Measurements from ENCODE around the gene NCAM2.

The NCAM2 gene

DNA sequence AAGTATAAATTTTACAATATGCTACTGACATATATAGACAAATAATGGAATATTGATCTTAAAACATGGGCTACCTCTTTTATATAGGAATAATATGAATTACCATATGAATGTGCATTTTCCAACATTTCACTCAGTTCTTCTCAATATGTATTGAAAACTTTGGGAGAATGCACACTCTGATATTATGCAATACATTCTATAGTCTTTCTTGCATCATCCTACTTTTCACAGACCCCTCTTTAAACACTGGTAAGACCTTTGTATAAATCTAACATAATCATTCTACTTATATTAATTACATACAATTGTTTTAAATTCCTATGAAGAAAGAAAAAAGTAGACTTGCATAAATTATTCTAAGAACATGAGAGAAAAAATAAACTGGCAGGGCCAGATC is 69.2 kb downstream of the NCAM2 start:
- H3K27ac ChIP-seq (ENCODE audit: low read depth, low read length, poor library complexity, severe bottlenecking): no peak overlapping the region
- H3K4me2 ChIP-seq (ENCODE audit: low read length): no peak overlapping the region
- no peak for TF ChIP-seq EZH2 (IDR thresholded peaks at IDR 0.05; ENCODE audit: borderline replicate concordance, low read length)
- TF ChIP-seq, protein P1, sequence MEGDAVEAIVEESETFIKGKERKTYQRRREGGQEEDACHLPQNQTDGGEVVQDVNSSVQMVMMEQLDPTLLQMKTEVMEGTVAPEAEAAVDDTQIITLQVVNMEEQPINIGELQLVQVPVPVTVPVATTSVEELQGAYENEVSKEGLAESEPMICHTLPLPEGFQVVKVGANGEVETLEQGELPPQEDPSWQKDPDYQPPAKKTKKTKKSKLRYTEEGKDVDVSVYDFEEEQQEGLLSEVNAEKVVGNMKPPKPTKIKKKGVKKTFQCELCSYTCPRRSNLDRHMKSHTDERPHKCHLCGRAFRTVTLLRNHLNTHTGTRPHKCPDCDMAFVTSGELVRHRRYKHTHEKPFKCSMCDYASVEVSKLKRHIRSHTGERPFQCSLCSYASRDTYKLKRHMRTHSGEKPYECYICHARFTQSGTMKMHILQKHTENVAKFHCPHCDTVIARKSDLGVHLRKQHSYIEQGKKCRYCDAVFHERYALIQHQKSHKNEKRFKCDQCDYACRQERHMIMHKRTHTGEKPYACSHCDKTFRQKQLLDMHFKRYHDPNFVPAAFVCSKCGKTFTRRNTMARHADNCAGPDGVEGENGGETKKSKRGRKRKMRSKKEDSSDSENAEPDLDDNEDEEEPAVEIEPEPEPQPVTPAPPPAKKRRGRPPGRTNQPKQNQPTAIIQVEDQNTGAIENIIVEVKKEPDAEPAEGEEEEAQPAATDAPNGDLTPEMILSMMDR (IDR thresholded peaks at IDR 0.05; ENCODE audit: low read length): no peak
- H3K9me2 ChIP-seq (ENCODE audit: low read depth, low read length): no peaks in the 10 kb centered on the region
- H3K4me3 ChIP-seq (ENCODE audit: low read depth, low read length, poor library complexity, severe bottlenecking): no peak overlapping the region
- H2AFZ ChIP-seq (ENCODE audit: low read length): no peak overlapping the region
- no peaks in the 10 kb centered on the region for H3K79me2 ChIP-seq (ENCODE audit: insufficient read depth, low read length)
- H3F3A ChIP-seq (ENCODE audit: insufficient read depth, low read length): no peaks in the 10 kb centered on the region
- H3K9ac ChIP-seq (ENCODE audit: low read length): no peak overlapping the region
- H4K20me1 ChIP-seq (ENCODE audit: insufficient read depth, low read length): no peaks in the 10 kb centered on the region
- H3K4me1 ChIP-seq (ENCODE audit: insufficient read depth, low read length, severe bottlenecking): no peaks in the 10 kb centered on the region
- no peaks in the 10 kb centered on the region for H3K36me3 ChIP-seq (ENCODE audit: insufficient read depth, low read length)
- no peaks in the 10 kb centered on the region for H3K9me3 ChIP-seq (ENCODE audit: low read length)
- no peaks in the 10 kb centered on the region for H3K27me3 ChIP-seq (ENCODE audit: insufficient read depth, low read length)

DNA sequence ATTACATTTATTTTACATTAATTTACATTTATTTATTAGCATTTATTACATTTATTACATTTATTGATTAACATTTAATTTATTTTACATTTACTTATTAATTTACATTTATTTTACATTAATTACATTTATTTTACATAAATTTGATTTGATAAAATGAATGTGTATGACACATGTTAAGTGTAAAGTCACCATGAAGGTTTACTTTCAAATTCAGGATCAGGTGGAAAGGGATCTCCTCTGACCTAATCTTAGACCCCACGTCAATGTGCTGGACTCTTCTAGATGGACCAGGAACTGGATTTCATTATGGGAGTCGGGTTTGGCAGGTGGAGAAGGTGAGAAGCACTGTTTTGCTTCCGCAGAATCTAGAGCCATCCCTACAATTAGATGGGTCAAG is 76.1 kb downstream of the NCAM2 start:
- Histone ChIP-seq H3K27ac (ENCODE audit: low read depth, low read length, poor library complexity, severe bottlenecking) (no peak overlapping the region), H3K9ac (ENCODE audit: low read length) (no peak overlapping the region), H3K79me2 (ENCODE audit: insufficient read depth, low read length) (no peaks in the 10 kb centered on the region), H3K4me2 (ENCODE audit: low read length) (no peak overlapping the region), H3K36me3 (ENCODE audit: insufficient read depth, low read length) (no peaks in the 10 kb centered on the region), H3K27me3 (ENCODE audit: insufficient read depth, low read length) (no peaks in the 10 kb centered on the region), H3K4me3 (ENCODE audit: low read depth, low read length, poor library complexity, severe bottlenecking) (no peak overlapping the region), H4K20me1 (ENCODE audit: insufficient read depth, low read length) (no peaks in the 10 kb centered on the region), H3K4me1 (ENCODE audit: insufficient read depth, low read length, severe bottlenecking) (no peaks in the 10 kb centered on the region), H3K9me2 (ENCODE audit: low read depth, low read length) (no peaks in the 10 kb centered on the region), H3F3A (ENCODE audit: insufficient read depth, low read length) (no peaks in the 10 kb centered on the region), H3K9me3 (ENCODE audit: low read length) (no peaks in the 10 kb centered on the region), H2AFZ (ENCODE audit: low read length) (no peak overlapping the region)
- TF ChIP-seq EZH2 (IDR thresholded peaks at IDR 0.05; ENCODE audit: borderline replicate concordance, low read length): no peak
- TF ChIP-seq, protein P1 (IDR thresholded peaks at IDR 0.05; ENCODE audit: low read length): no peak

DNA sequence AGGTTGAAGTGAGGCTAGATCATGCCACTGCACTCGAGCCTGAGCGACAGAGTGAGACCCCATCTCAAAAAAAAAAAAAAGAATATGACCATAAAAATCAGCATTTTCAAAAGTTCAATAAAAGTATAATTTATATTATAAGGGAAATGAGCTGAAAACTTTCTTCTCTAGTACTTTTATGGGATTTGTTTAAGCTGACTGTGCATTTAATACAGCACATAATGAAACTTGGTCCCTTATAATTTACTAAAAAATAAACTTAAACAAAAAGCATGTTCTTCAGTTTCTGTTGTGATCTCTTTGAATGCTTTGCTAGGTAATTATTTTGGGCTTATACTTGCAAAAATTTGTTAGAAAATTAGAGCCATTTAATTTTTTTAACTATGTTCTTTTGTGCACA is 77.8 kb downstream of the NCAM2 start:
- Histone ChIP-seq H3K79me2 (ENCODE audit: insufficient read depth, low read length) (no peaks in the 10 kb centered on the region), H3K27ac (ENCODE audit: low read depth, low read length, poor library complexity, severe bottlenecking) (no peak overlapping the region), H3K4me3 (ENCODE audit: low read depth, low read length, poor library complexity, severe bottlenecking) (no peak overlapping the region), H2AFZ (ENCODE audit: low read length) (no peak overlapping the region), H3K9me2 (ENCODE audit: low read depth, low read length) (no peaks in the 10 kb centered on the region), H3K27me3 (ENCODE audit: insufficient read depth, low read length) (no peaks in the 10 kb centered on the region), H3K9me3 (ENCODE audit: low read length) (no peaks in the 10 kb centered on the region), H4K20me1 (ENCODE audit: insufficient read depth, low read length) (no peaks in the 10 kb centered on the region), H3F3A (ENCODE audit: insufficient read depth, low read length) (no peaks in the 10 kb centered on the region), H3K9ac (ENCODE audit: low read length) (no peak overlapping the region), H3K36me3 (ENCODE audit: insufficient read depth, low read length) (no peaks in the 10 kb centered on the region), H3K4me2 (ENCODE audit: low read length) (no peak overlapping the region), H3K4me1 (ENCODE audit: insufficient read depth, low read length, severe bottlenecking) (no peaks in the 10 kb centered on the region)
- no peak for TF ChIP-seq EZH2 (IDR thresholded peaks at IDR 0.05; ENCODE audit: borderline replicate concordance, low read length)
- TF ChIP-seq, protein P1 (IDR thresholded peaks at IDR 0.05; ENCODE audit: low read length): no peak

Data from OCI-LY1 (cell line).